HepG2 (cell line): ENCODE results near the gene SPATA7. TPM values are rescaled to one million over a fixed set of nuclear protein-coding genes. Genes with fewer than 3 reads are reported as not detected.

Experiments
- BORCS8-MEF2B ChIP-seq: sonication (generic); formaldehyde crosslinking; IDR thresholded peaks from 2 replicates; pipeline ENCODE4 v1.8.0; 2022; ENCODE audit warnings: mild to moderate bottlenecking, missing genetic modification reagents
- CC2D1A ChIP-seq: sonication (generic); formaldehyde crosslinking; IDR thresholded peaks from 2 replicates; pipeline ENCODE4 v1.8.1; 2023; ENCODE audit warnings: mild to moderate bottlenecking, missing genetic modification reagents
- HDAC1 ChIP-seq: sonication (generic); formaldehyde crosslinking; IDR thresholded peaks from 2 replicates; pipeline ENCODE4 v1.5.1; 2020; ENCODE audit warnings: mild to moderate bottlenecking, missing genetic modification reagents
- LCORL ChIP-seq, 2 experiments: fragments of 450-650 bp in 1 of 2; sonication (generic) in 1 of 2; formaldehyde crosslinking in 1 of 2; IDR thresholded peaks; 2 replicates each; pipeline versions ENCODE4 v1.5.0 to v1.6.1; 2017 to 2020; ENCODE audit warnings: antibody characterized with exemption in 1 of 2, missing genetic modification reagents in 1 of 2
- MYC ChIP-seq: sonication (generic); formaldehyde crosslinking; IDR thresholded peaks from 2 replicates; pipeline ENCODE4 v1.9.0; 2021; ENCODE audit warnings: missing genetic modification reagents, borderline replicate concordance
- SCMH1 ChIP-seq: sonication (generic); formaldehyde crosslinking; IDR thresholded peaks from 2 replicates; pipeline ENCODE4 v1.9.0; 2021; ENCODE audit warnings: missing genetic modification reagents, mild to moderate bottlenecking, borderline replicate concordance
- TEAD2 ChIP-seq: sonication (generic); formaldehyde crosslinking; IDR thresholded peaks from 2 replicates; pipeline ENCODE4 v1.9.0; 2021; ENCODE audit warnings: missing genetic modification reagents
- ZBTB7B ChIP-seq: sonication (generic); formaldehyde crosslinking; IDR thresholded peaks from 2 replicates; pipeline ENCODE4 v1.4.0; 2020; ENCODE audit warnings: missing genetic modification reagents
- ZKSCAN5 ChIP-seq: sonication (generic); formaldehyde crosslinking; IDR thresholded peaks from 2 replicates; pipeline ENCODE4 v1.5.1; 2020; ENCODE audit warnings: mild to moderate bottlenecking, missing genetic modification reagents
- ZMYM4 ChIP-seq: sonication (generic); formaldehyde crosslinking; IDR thresholded peaks from 2 replicates; pipeline ENCODE4 v1.8.1; 2023; ENCODE audit warnings: mild to moderate bottlenecking, missing genetic modification reagents
- ZNF17 ChIP-seq: sonication (generic); formaldehyde crosslinking; IDR thresholded peaks from 2 replicates; pipeline ENCODE4 v1.5.0; 2020; ENCODE audit warnings: mild to moderate bottlenecking, missing genetic modification reagents
- ZNF232 ChIP-seq: sonication (generic); formaldehyde crosslinking; IDR thresholded peaks from 2 replicates; pipeline ENCODE4 v1.4.0; 2020; ENCODE audit warnings: missing genetic modification reagents, borderline replicate concordance
- ZNF256 ChIP-seq: sonication (generic); formaldehyde crosslinking; conservative IDR thresholded peaks from 2 replicates; pipeline ENCODE4 v1.4.0; 2020; ENCODE audit warnings: missing genetic modification reagents
- ZNF432 ChIP-seq: sonication (generic); formaldehyde crosslinking; IDR thresholded peaks from 2 replicates; pipeline ENCODE4 v1.5.0; 2020; ENCODE audit warnings: missing genetic modification reagents, mild to moderate bottlenecking, borderline replicate concordance
- ZNF605 ChIP-seq: sonication (generic); formaldehyde crosslinking; IDR thresholded peaks from 2 replicates; pipeline ENCODE4 v1.8.0; 2022; ENCODE audit warnings: mild to moderate bottlenecking, missing genetic modification reagents
- ZNF709 ChIP-seq: sonication (generic); formaldehyde crosslinking; IDR thresholded peaks from 2 replicates; pipeline ENCODE4 v1.5.0; 2020; ENCODE audit warnings: mild to moderate bottlenecking, missing genetic modification reagents
- ZSCAN20 ChIP-seq: sonication (generic); formaldehyde crosslinking; IDR thresholded peaks from 2 replicates; pipeline ENCODE4 v1.4.0; 2020; ENCODE audit warnings: missing genetic modification reagents, mild to moderate bottlenecking, borderline replicate concordance
- ZSCAN21 ChIP-seq: sonication (generic); formaldehyde crosslinking; IDR thresholded peaks from 2 replicates; pipeline ENCODE4 v1.8.0; 2022; ENCODE audit warnings: mild to moderate bottlenecking, missing genetic modification reagents, moderate library complexity, borderline replicate concordance
- ZSCAN25 ChIP-seq: sonication (generic); formaldehyde crosslinking; IDR thresholded peaks from 2 replicates; pipeline ENCODE4 v1.8.0; 2022; ENCODE audit warnings: mild to moderate bottlenecking, missing genetic modification reagents
- polyA plus RNA-seq, 8 experiments: library from polyadenylated mRNA; depleted of rRNA in 3 of 8; stranded (reverse) in 7 of 8; unstranded in 1 of 8; fragments of >200 nt; fragmentation: Illumina TruSeq in 4 of 8; extraction: Trizol in 4 of 8; gene quantifications; 2 replicates each; pipeline versions ENCODE4 v1.2.1 to v1.2.3, GENCODE V29; 2011 to 2016; ENCODE audit warnings: low read depth in 4 of 8, missing spikeins in 1 of 8, mixed read lengths in 1 of 8; ENCODE audit not compliant: insufficient read depth in 1 of 8
- total RNA-seq, 5 experiments: library from RNA; depleted of rRNA; stranded (reverse); fragments of >200 nt; fragmentation: Illumina TruSeq; extraction: Trizol; gene quantifications; 2 replicates each; pipeline ENCODE4 v1.2.3, GENCODE V29; 2016; ENCODE audit warnings: low read depth in 1 of 5
- TF ChIP-seq, protein P1 (sequence below): sonication (generic); formaldehyde crosslinking; IDR thresholded peaks from 2 replicates; pipeline ENCODE4 v1.4.0; 2020; ENCODE audit warnings: missing genetic modification reagents, borderline replicate concordance
- TF ChIP-seq, protein P2 (sequence below): sonication (generic); formaldehyde crosslinking; IDR thresholded peaks from 2 replicates; pipeline ENCODE4 v1.5.0; 2020; ENCODE audit warnings: mild to moderate bottlenecking, missing genetic modification reagents
- TF ChIP-seq, protein P3 (sequence below): sonication (generic); formaldehyde crosslinking; IDR thresholded peaks from 2 replicates; pipeline ENCODE4 v1.8.0; 2022; ENCODE audit warnings: missing genetic modification reagents, mild to moderate bottlenecking, inconsistent platforms, borderline replicate concordance

Gene SPATA7
- total and polyA plus RNA-seq, 2 of the 13 experiments (the other 11 are each of a cell fraction or from before 2014, with no cell fraction given): 3.6 to 5.5 TPM

DNA sequence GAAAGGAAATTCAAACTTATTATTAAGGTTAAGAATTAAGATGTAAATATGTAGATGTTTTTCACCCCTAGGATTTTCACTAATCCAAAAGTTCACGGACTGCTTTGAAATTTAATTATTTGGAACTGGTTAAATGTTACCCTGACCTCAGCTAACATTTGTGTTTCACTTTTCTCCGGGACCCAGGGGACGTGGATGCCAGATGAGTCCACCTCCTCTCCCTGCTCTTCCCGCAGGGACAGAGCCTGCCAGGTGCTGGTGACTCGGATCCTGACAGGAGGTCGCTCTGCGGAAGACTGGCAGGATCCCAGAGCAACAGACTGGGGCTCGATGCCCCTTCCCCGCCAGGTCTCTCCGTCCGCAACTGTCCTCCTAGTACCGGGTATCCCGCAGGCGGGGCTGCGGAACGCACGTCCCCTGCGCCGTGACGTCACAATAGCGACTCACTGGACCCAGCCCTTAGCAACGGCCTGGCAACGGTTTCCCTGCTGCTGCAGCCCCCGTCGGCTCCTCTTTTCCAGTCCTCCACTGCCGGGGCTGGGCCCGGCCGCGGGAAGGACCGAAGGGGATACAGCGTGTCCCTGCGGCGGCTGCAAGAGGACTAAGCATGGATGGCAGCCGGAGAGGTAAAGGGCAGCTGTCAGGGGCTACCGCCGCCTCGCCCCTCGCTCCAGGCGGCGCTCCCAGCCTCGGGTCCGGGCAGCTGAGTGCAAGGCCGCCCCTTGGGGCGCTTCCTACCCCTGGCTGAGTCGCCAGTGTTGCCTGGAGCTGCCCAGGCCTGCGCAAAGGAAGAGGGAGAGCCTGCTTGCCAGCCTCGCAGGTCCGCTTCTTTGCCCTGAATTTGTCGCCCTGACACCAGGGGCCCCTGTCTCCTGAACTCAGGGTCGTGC lies at the start of gene SPATA7 (continued):
- TF ChIP-seq, protein P1, sequence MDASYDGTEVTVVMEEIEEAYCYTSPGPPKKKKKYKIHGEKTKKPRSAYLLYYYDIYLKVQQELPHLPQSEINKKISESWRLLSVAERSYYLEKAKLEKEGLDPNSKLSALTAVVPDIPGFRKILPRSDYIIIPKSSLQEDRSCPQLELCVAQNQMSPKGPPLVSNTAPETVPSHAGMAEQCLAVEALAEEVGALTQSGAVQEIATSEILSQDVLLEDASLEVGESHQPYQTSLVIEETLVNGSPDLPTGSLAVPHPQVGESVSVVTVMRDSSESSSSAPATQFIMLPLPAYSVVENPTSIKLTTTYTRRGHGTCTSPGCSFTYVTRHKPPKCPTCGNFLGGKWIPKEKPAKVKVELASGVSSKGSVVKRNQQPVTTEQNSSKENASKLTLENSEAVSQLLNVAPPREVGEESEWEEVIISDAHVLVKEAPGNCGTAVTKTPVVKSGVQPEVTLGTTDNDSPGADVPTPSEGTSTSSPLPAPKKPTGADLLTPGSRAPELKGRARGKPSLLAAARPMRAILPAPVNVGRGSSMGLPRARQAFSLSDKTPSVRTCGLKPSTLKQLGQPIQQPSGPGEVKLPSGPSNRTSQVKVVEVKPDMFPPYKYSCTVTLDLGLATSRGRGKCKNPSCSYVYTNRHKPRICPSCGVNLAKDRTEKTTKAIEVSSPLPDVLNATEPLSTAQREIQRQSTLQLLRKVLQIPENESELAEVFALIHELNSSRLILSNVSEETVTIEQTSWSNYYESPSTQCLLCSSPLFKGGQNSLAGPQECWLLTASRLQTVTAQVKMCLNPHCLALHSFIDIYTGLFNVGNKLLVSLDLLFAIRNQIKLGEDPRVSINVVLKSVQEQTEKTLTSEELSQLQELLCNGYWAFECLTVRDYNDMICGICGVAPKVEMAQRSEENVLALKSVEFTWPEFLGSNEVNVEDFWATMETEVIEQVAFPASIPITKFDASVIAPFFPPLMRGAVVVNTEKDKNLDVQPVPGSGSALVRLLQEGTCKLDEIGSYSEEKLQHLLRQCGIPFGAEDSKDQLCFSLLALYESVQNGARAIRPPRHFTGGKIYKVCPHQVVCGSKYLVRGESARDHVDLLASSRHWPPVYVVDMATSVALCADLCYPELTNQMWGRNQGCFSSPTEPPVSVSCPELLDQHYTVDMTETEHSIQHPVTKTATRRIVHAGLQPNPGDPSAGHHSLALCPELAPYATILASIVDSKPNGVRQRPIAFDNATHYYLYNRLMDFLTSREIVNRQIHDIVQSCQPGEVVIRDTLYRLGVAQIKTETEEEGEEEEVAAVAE (CRISPR knock-in tag): no peak
- TF ChIP-seq BORCS8-MEF2B (CRISPR knock-in tag) (peak; percentile 75; the same call in 1 of the 2 replicates), ZSCAN21 (CRISPR knock-in tag) (peak; percentile 78; the same call in 1 of the 2 replicates), ZNF17 (CRISPR knock-in tag) (no peak), ZBTB7B (CRISPR knock-in tag) (peak; percentile 59; the same call in 1 of the 2 replicates), ZMYM4 (peak; percentile 82), ZNF709 (CRISPR knock-in tag) (peak; percentile 69; the same call in 1 of the 2 replicates), ZNF256 (CRISPR knock-in tag) (no peak), SCMH1 (CRISPR knock-in tag) (no peak), ZKSCAN5 (CRISPR knock-in tag) (no peak), MYC (CRISPR knock-in tag) (no peak), ZSCAN20 (no peak), TEAD2 (CRISPR knock-in tag) (no peak), LCORL (IDR thresholded peaks at IDR 0.05) (no peak), LCORL (CRISPR knock-in tag; IDR thresholded peaks at IDR 0.05) (no peak), CC2D1A (CRISPR knock-in tag) (no peak), ZSCAN25 (CRISPR knock-in tag) (no peak), ZNF605 (CRISPR knock-in tag) (peak; percentile 75), ZNF432 (CRISPR knock-in tag) (no peak), ZNF232 (CRISPR knock-in tag) (no peak), HDAC1 (CRISPR knock-in tag) (peak; percentile 87)
- TF ChIP-seq, protein P2, sequence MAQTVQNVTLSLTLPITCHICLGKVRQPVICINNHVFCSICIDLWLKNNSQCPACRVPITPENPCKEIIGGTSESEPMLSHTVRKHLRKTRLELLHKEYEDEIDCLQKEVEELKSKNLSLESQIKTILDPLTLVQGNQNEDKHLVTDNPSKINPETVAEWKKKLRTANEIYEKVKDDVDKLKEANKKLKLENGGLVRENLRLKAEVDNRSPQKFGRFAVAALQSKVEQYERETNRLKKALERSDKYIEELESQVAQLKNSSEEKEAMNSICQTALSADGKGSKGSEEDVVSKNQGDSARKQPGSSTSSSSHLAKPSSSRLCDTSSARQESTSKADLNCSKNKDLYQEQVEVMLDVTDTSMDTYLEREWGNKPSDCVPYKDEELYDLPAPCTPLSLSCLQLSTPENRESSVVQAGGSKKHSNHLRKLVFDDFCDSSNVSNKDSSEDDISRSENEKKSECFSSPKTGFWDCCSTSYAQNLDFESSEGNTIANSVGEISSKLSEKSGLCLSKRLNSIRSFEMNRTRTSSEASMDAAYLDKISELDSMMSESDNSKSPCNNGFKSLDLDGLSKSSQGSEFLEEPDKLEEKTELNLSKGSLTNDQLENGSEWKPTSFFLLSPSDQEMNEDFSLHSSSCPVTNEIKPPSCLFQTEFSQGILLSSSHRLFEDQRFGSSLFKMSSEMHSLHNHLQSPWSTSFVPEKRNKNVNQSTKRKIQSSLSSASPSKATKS (CRISPR knock-in tag): no peak
- TF ChIP-seq, protein P3, sequence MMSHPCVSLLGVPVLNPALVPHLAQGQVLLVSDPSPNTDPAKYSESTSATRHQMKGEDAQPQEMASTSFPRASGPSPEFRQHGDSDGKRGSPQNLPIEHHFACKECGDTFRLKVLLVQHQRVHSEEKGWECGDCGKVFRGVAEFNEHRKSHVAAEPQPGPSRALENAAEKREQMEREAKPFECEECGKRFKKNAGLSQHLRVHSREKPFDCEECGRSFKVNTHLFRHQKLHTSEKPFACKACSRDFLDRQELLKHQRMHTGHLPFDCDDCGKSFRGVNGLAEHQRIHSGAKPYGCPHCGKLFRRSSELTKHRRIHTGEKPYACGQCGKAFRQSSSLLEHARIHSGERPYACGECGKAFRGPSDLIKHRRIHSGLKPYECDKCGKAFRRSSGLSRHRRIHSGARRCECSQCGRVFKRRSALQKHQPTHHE (CRISPR knock-in tag): no peak
